ENCODE data around the gene YEATS2. TPM values are rescaled to one million over a fixed set of nuclear protein-coding genes. Genes with fewer than 3 reads are reported as not detected.
"Not testable (repeated sequence)": the region's sequence is repeated elsewhere in the genome, so short reads cannot be mapped to it uniquely, and the experiment has no call there.

Gene YEATS2
- total and polyA plus RNA-seq, 8 donors = 28.4 to 48.8 (median 44.1) TPM

DNA sequence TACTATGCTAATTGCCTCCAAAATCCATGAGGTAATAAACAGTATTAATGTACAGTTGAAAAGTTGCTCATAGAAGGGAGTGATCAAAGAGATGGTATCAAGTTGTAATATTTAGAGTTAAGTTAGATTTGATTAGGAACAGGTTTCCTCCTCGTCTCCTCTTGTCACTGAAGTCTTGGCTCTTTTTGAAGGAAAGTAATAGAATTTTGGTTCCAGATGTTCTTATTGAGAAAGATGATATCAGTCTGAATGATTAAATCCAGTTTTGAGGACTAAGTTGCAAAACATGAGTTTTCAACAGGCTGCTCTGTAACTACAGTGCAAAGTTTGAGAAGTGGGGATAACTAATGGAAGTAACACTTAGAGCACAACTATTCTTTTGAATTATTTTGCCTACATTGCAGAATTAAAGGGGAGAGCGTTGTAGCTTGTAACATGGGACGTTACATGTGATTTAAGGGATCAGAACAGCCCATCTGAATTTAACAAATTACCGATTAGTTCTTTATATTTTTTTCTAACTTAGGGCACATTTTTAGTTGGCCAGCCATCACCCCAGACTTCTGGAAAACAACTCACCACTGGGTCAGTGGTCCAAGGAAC is 79.5 kb downstream of the YEATS2 start:
- H3K4me3 ChIP-seq = no peak overlapping the region
- ATAC-seq = no peak
- peaks cover 0 to 25% of the 10 kb centered on the region in 2 donors for H3K4me1 ChIP-seq
- DNase-seq = no peak
- peaks cover 8 to 96% of the 10 kb centered on the region in 2 donors for H3K36me3 ChIP-seq
- no peaks in the 10 kb centered on the region for H3K9me3 ChIP-seq
- intact Hi-C loops (cut with DNase I) = no loop called here
- H3K27ac ChIP-seq = peak overlapping the region in 1 of 2 donors; percentile 38
- TF ChIP-seq, protein P1, sequence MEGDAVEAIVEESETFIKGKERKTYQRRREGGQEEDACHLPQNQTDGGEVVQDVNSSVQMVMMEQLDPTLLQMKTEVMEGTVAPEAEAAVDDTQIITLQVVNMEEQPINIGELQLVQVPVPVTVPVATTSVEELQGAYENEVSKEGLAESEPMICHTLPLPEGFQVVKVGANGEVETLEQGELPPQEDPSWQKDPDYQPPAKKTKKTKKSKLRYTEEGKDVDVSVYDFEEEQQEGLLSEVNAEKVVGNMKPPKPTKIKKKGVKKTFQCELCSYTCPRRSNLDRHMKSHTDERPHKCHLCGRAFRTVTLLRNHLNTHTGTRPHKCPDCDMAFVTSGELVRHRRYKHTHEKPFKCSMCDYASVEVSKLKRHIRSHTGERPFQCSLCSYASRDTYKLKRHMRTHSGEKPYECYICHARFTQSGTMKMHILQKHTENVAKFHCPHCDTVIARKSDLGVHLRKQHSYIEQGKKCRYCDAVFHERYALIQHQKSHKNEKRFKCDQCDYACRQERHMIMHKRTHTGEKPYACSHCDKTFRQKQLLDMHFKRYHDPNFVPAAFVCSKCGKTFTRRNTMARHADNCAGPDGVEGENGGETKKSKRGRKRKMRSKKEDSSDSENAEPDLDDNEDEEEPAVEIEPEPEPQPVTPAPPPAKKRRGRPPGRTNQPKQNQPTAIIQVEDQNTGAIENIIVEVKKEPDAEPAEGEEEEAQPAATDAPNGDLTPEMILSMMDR (IDR thresholded peaks at IDR 0.05) = no peak
- H3K27me3 ChIP-seq = no peaks in the 10 kb centered on the region

DNA sequence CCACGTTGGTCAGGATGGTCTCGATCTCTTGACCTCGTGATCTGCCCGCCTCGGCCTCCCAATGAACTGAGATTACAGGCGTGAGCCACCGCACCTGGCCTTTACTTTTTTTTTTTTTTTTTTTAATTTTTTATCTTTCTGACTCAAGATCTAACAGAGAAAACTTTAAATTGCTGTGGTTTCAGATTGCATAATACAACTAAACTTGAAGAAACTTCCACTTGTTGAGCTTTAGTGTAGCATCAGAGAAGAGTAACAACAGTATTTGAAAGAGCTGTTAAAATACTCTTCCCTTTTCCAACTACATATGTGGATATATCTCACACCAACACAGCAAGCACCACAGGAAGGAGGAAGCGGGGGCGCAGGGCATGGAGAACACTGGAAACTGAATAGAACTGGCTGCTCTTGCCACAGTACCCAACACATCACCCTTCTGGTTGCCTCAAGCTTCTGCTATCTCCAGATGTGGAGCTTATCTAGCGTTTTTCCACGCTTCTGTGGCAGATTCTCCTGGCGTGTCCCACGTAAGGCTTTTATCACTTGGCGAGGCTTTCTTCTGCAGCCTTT is 82.4 kb downstream of the YEATS2 start:
- peaks cover 0 to 52% of the 10 kb centered on the region in 2 donors for H3K4me1 ChIP-seq
- TF ChIP-seq, protein P1 (IDR thresholded peaks at IDR 0.05) = no peak
- ATAC-seq = peak; percentile 66
- H3K4me3 ChIP-seq = no peak overlapping the region
- peaks cover 8 to 87% of the 10 kb centered on the region in 2 donors for H3K36me3 ChIP-seq
- H3K9me3 ChIP-seq = no peaks in the 10 kb centered on the region
- intact Hi-C loops (cut with DNase I) = no loop called here
- DNase-seq = peak in 1 of 4 donors; percentile 69
- peak overlapping the region in 1 of 2 donors; percentile 28 for H3K27ac ChIP-seq
- no peaks in the 10 kb centered on the region for H3K27me3 ChIP-seq

DNA sequence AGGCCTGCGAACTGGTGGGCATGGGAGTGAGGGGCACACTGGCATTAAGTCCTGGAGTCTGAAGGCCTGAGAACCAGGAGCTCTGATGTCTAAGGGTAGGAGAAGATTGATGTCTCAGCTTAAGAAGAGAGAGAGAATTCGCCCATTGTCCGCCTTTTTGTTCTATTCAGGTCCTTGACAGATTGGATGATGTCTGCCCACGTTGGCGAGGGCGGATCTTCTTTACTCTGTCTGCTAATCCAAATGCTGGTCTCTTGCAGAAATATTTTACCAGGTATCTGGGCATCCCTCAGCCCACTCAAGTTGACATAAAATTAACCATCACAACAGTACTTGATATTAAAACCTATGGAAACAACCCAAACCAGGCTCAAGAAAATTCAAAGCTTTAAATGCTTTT is 83.6 kb downstream of the YEATS2 start:
- no peak for DNase-seq
- H3K27me3 ChIP-seq = no peaks in the 10 kb centered on the region
- no peak overlapping the region for H3K4me3 ChIP-seq
- H3K4me1 ChIP-seq = peaks cover 0 to 52% of the 10 kb centered on the region in 2 donors
- no peak overlapping the region for H3K27ac ChIP-seq
- no peak for ATAC-seq
- intact Hi-C loops (cut with DNase I) = no loop called here
- peaks cover 8 to 85% of the 10 kb centered on the region in 2 donors for H3K36me3 ChIP-seq
- H3K9me3 ChIP-seq = no peaks in the 10 kb centered on the region
- TF ChIP-seq, protein P1 (IDR thresholded peaks at IDR 0.05) = no peak

DNA sequence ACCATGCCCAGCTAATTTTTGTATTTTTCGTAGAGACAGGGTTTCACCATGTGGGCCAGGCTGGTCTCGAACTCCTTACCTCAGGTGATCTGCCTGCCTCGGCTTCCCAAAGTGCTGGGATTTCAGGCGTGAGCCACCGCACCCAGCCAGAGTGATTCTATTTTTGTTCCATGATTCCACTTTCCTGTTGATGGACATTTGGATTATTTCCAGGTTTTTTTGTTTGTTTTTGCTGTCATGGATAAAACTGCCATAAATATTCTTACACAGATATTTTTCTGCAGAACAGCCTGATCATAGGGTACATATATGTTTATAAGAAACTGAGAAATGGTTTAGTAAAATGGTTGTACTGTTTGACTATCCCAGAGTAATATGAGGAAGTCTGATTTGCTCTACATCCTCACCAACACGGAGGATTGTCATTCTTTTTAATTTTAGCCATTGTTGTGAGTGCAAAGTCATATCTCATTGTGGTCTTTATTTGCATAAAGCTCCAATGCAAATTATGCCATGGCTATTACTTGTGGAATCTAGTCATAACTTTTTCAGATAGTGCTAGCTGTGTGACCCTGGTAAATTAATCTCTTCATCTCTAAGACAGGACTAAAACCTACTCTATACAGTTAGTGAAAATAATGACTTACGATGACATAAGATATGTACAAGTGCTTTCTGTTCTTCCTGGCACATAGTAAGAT is 85.1 kb downstream of the YEATS2 start:
- TF ChIP-seq, protein P1 (IDR thresholded peaks at IDR 0.05) = no peak
- ATAC-seq (no peak), DNase-seq (no peak)
- peak overlapping the region in 1 of 2 donors; percentile 72 for H3K27ac ChIP-seq
- no peaks in the 10 kb centered on the region for H3K27me3 ChIP-seq
- no peak overlapping the region for H3K4me3 ChIP-seq
- H3K9me3 ChIP-seq = no peaks in the 10 kb centered on the region
- peaks cover 8 to 85% of the 10 kb centered on the region in 2 donors for H3K36me3 ChIP-seq
- intact Hi-C loops (cut with DNase I) = no loop called here
- H3K4me1 ChIP-seq = peaks cover 0 to 46% of the 10 kb centered on the region in 2 donors

DNA sequence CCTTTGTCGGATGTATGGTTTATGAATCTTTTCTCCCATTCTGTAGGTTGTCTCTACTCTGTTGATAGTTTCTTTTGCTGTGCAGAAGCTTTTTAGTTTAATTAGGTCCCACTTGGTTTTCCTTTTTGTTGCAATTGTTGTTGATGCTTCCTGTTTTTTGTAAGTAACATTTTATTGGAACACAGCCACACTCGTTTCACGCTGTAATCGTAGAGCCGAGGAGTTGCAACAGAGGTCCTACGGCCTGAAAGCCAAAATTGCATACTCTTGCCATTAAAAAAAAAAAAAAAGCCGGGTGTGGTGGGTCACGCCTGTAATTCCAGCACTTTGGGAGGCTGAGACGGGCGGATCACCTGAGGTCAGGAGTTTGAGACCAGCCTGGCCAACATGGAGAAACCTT is 86.9 kb downstream of the YEATS2 start:
- Histone ChIP-seq H3K4me1 (peaks cover 0 to 46% of the 10 kb centered on the region in 2 donors), H3K36me3 (peaks cover 8 to 79% of the 10 kb centered on the region in 2 donors), H3K27ac (peak overlapping the region in 1 of 2 donors; percentile 72)
- H3K9me3 ChIP-seq; H3K4me3 ChIP-seq; H3K27me3 ChIP-seq; DNase-seq; intact Hi-C loops (cut with DNase I); ATAC-seq: not testable (repeated sequence)
